GM21529 (cell line): ENCODE data around the gene MMP20.
"Not testable (repeated sequence)": the region's sequence is repeated elsewhere in the genome, so short reads cannot be mapped to it uniquely, and the experiment has no call there.

Source experiments
- ATAC-seq: cut with Tn5 transposase; IDR thresholded peaks from one replicate; pipeline ENCODE4 v1.9.1; 2021; ENCODE audit not compliant: unreplicated experiment

Gene MMP20

GRCh38 chr11:102625177-102625576 lies at the start of gene MMP20:
TSS of gene MMP20 (minus strand) at chr11:102625332. CDS start at chr11:102625319, 13 bp downstream.
- no peak for ATAC-seq

- peak; percentile 62 for ATAC-seq
These were observed 44.5 kb upstream of the MMP20 start for GRCh38 chr11:102669664-102670063.

- peak; percentile 61 for ATAC-seq
These were observed 41.3 kb upstream of the MMP20 start for GRCh38 chr11:102666331-102666957.

GRCh38 chr11:102664001-102664752 lies 39.0 kb upstream of the MMP20 start:
- ATAC-seq = peak; percentile 62

GRCh38 chr11:102662607-102663006 lies 37.5 kb upstream of the MMP20 start:
- no peak for ATAC-seq

GRCh38 chr11:102661040-102661439 lies 35.9 kb upstream of the MMP20 start:
- no peak for ATAC-seq

GRCh38 chr11:102656528-102656927 lies 31.4 kb upstream of the MMP20 start:
- no peak for ATAC-seq

- no peak for ATAC-seq
These were observed 30.4 kb upstream of the MMP20 start for GRCh38 chr11:102655547-102655946.

- ATAC-seq = no peak
These were observed 29.6 kb upstream of the MMP20 start for GRCh38 chr11:102654761-102655160.

- no peak for ATAC-seq
These were observed 28.7 kb upstream of the MMP20 start for GRCh38 chr11:102653744-102654291.

- no peak for ATAC-seq
These were observed 22.3 kb upstream of the MMP20 start for GRCh38 chr11:102647430-102647829.

- ATAC-seq = no peak
These were observed 18.8 kb upstream of the MMP20 start for GRCh38 chr11:102643941-102644340.

- no peak for ATAC-seq
These were observed 15.8 kb upstream of the MMP20 start for GRCh38 chr11:102640946-102641345.

GRCh38 chr11:102639656-102640055 lies 14.5 kb upstream of the MMP20 start:
- ATAC-seq = no peak

- no peak for ATAC-seq
These were observed 12.6 kb upstream of the MMP20 start for GRCh38 chr11:102637731-102638130.

- ATAC-seq = no peak
These were observed 8.4 kb upstream of the MMP20 start for GRCh38 chr11:102633385-102634026.

GRCh38 chr11:102632026-102632425 lies 6.9 kb upstream of the MMP20 start:
- no peak for ATAC-seq

GRCh38 chr11:102630598-102631448 lies 5.7 kb upstream of the MMP20 start:
- ATAC-seq = no peak

- not testable (repeated sequence) for ATAC-seq
These were observed 4.8 kb upstream of the MMP20 start for GRCh38 chr11:102629908-102630307.

- no peak for ATAC-seq
These were observed 1.5 kb upstream of the MMP20 start for GRCh38 chr11:102626676-102627075.

- no peak for ATAC-seq
These were observed 1.1 kb downstream of the MMP20 start for GRCh38 chr11:102623998-102624397.
